GM12878 (cell line): ENCODE data around the gene CHRNA5. TPM values are rescaled to one million over a fixed set of nuclear protein-coding genes. Genes with fewer than 3 reads are reported as not detected.

Experiments
- ATAC-seq: fragments of 200-7000 bp; cut with Tn5 transposase; 3 replicates; pipeline ENCODE4 v1.9.1; 2020; ENCODE audit warnings: mild to moderate bottlenecking, moderate library complexity
- BruUV-seq: library from RNA; stranded (reverse); fragments of 400-500 nt; replicated peaks from 2 replicates; lab custom pipeline; 2021; lab: Mats Ljungman, UMichigan
- CTCF ChIA-PET: fragments of 300-600 bp; sonication (Branson Sonifier 250); formaldehyde crosslinking; extraction: SDS; loops from one replicate; lab custom pipeline; 2021; ENCODE audit warnings: inconsistent platforms; lab: Yijun Ruan, JAX
- POLR2A ChIA-PET: fragments of 350-600 bp; formaldehyde crosslinking; extraction: SDS; loops from one replicate; lab custom pipeline; 2021; ENCODE audit warnings: inconsistent platforms; lab: Charles Lee
- RAD21 ChIA-PET: fragments of 300-600 bp; sonication (Branson Sonifier 250); formaldehyde crosslinking; loops from one replicate; lab custom pipeline; 2023; ENCODE audit warnings: antibody characterized with exemption; ENCODE audit not compliant: unreplicated experiment; lab: Charles Lee
- SMC1A ChIA-PET: fragments of 300-600 bp; sonication (Branson Sonifier 250); formaldehyde crosslinking; loops from one replicate; lab custom pipeline; 2023; ENCODE audit not compliant: unreplicated experiment, uncharacterized antibody; lab: Charles Lee
- DNase-seq: peaks from one replicate; pipeline ENCODE4 v3.0.0-alpha.2; 2011; ENCODE audit warnings: low read depth, low spot score
- FAIRE-seq: peaks from 3 replicates; lab custom pipeline; 2011; peaks lifted over from hg19 to GRCh38; lab: Jason Lieb, UNC
- H2AFZ ChIP-seq: 2 replicates; pipeline ENCODE4 v1.6.0; 2011; ENCODE audit warnings: low read depth, low read length, control low read depth; ENCODE audit not compliant: control insufficient read depth
- H3K27ac ChIP-seq: 2 replicates; pipeline ENCODE4 v1.5.1; 2011; ENCODE audit warnings: control low read depth; ENCODE audit not compliant: control insufficient read depth, insufficient read depth
- H3K27me3 ChIP-seq, 2 experiments: replicated peaks in 1 of 2; 2 replicates each; pipeline versions ENCODE4 v1.6.0 to v1.6.1; 2011; ENCODE audit warnings: low read length in 1 of 2; ENCODE audit not compliant: control insufficient read depth in 2 of 2, insufficient read depth in 2 of 2
- H3K36me3 ChIP-seq, 2 experiments: 2 replicates each; pipeline ENCODE4 v1.5.1; 2011; ENCODE audit warnings: low read length in 1 of 2; ENCODE audit not compliant: control insufficient read depth in 2 of 2, insufficient read depth in 2 of 2
- H3K4me1 ChIP-seq: 2 replicates; pipeline ENCODE4 v1.6.1; 2011; ENCODE audit warnings: mild to moderate bottlenecking, low read length, moderate library complexity, mixed read lengths; ENCODE audit not compliant: control insufficient read depth, insufficient read depth
- H3K4me2 ChIP-seq: 2 replicates; pipeline ENCODE4 v1.6.0; 2011; ENCODE audit warnings: control low read depth; ENCODE audit not compliant: control insufficient read depth, insufficient read depth
- H3K4me3 ChIP-seq: fragments of 200-600 bp; sonication (generic); 2 replicates; pipeline ENCODE4 v1.5.1; 2016
- H3K79me2 ChIP-seq: 2 replicates; pipeline ENCODE4 v1.6.0; 2011; ENCODE audit warnings: low read length; ENCODE audit not compliant: control insufficient read depth, insufficient read depth
- H3K9ac ChIP-seq: 2 replicates; pipeline ENCODE4 v1.8.0; 2011; ENCODE audit warnings: low read length, control low read depth, mixed read lengths; ENCODE audit not compliant: control insufficient read depth, insufficient read depth
- H3K9me3 ChIP-seq: replicated peaks from 3 replicates; pipeline ENCODE4 v1.5.1; 2011; ENCODE audit warnings: mild to moderate bottlenecking, low read length; ENCODE audit not compliant: control insufficient read depth, insufficient read depth
- H4K20me1 ChIP-seq: 2 replicates; pipeline ENCODE4 v1.6.0; 2011; ENCODE audit not compliant: control insufficient read depth, insufficient read depth
- EED ChIP-seq: sonication (generic); IDR thresholded peaks from 2 replicates; pipeline ENCODE4 v1.6.1; 2016; ENCODE audit warnings: antibody characterized with exemption, low read depth
- EP300 ChIP-seq, 2 experiments: fragments of 150-350 bp in 1 of 2; IDR thresholded peaks; 2 replicates each; pipeline ENCODE4 v1.6.1; 2011 to 2012; ENCODE audit warnings: low read depth in 2 of 2, low read length in 2 of 2, borderline replicate concordance in 1 of 2, improper control_type of control experiment in 1 of 2, inconsistent platforms in 1 of 2; ENCODE audit not compliant: control insufficient read depth in 1 of 2
- MTA2 ChIP-seq: fragments of 450-650 bp; IDR thresholded peaks from 2 replicates; pipeline ENCODE4 v1.6.1; 2016; ENCODE audit warnings: low read depth, mild to moderate bottlenecking, moderate library complexity
- MTA3 ChIP-seq: IDR thresholded peaks from 2 replicates; pipeline ENCODE4 v1.6.1; 2012; ENCODE audit warnings: low read length, inconsistent platforms, borderline replicate concordance
- PAX5 ChIP-seq: IDR thresholded peaks from 2 replicates; pipeline ENCODE4 v1.6.1; 2011; ENCODE audit warnings: low read depth, low read length, borderline replicate concordance
- PAX8 ChIP-seq: fragments of 450-650 bp; IDR thresholded peaks from 2 replicates; pipeline ENCODE4 v1.6.1; 2017; ENCODE audit warnings: mild to moderate bottlenecking, moderate library complexity
- POLR2A ChIP-seq: IDR thresholded peaks from 2 replicates; pipeline ENCODE4 v1.6.1; 2011; ENCODE audit warnings: low read depth, mild to moderate bottlenecking, low read length
- POU2F2 ChIP-seq: IDR thresholded peaks from 3 replicates; pipeline ENCODE4 v1.6.1; 2011; ENCODE audit warnings: low read depth, mild to moderate bottlenecking, low read length, borderline replicate concordance
- RAD51 ChIP-seq: fragments of 450-650 bp; IDR thresholded peaks from 2 replicates; pipeline ENCODE4 v1.6.1; 2016; ENCODE audit warnings: moderate library complexity, mild to moderate bottlenecking, inconsistent platforms
- SMAD5 ChIP-seq: IDR thresholded peaks from 2 replicates; pipeline ENCODE4 v1.6.1; 2016; ENCODE audit warnings: antibody characterized with exemption, low read depth
- WGBS: methylation state at CpG from one replicate; pipeline ENCODE4 v1.1.6; 2016; ENCODE audit warnings: low lambda C conversion rate; ENCODE audit not compliant: insufficient replicate concordance, insufficient coverage; ENCODE audit errors: missing lambda C conversion rate; 5-methylcytosine and 5-hydroxymethylcytosine counted together
- in situ Hi-C: fragments of 300-500 bp; cut with MboI; formaldehyde crosslinking; loops from 9 replicates; pipeline ENCODE4 v1.14.3; 2018; ENCODE audit warnings: mixed read lengths
- intact Hi-C: fragments of 100-400 bp; cut with micrococcal nuclease; formaldehyde crosslinking; loops from one replicate; pipeline ENCODE4 v1.14.2; 2022; ENCODE audit not compliant: unreplicated experiment
- polyA plus RNA-seq, 11 experiments: library from polyadenylated mRNA; depleted of rRNA in 4 of 11; unstranded in 6 of 11; stranded (reverse) in 5 of 11; fragments of >200 nt; fragmentation: Nextera tagmentation in 4 of 11; fragmentation: Illumina TruSeq in 1 of 11; extraction: Ambion mirVana in 4 of 11; extraction: Trizol in 1 of 11; gene quantifications; 1 replicate in 1 of 11; 2 replicates in 10 of 11; pipeline versions ENCODE4 v1.2.1 to v1.2.3, GENCODE V29; 2011 to 2016; ENCODE audit warnings: inconsistent platforms in 2 of 11, missing spikeins in 2 of 11, low read depth in 1 of 11
- total RNA-seq, 4 experiments: library from RNA; depleted of rRNA in 3 of 4; stranded (reverse); fragments of >200 nt in 3 of 4; fragmentation: Illumina TruSeq in 1 of 4; extraction: Trizol in 1 of 4; gene quantifications; 2 replicates each; pipeline versions ENCODE4 v1.2.1 to v1.2.3, GENCODE V29; 2013 to 2021

The CHRNA5 gene
- total and polyA plus RNA-seq, 10 of the 15 experiments (the other 5 are each of a cell fraction or from before 2014, with no cell fraction given) = 0.74 to 21.4 (median 12.7) TPM

DNA sequence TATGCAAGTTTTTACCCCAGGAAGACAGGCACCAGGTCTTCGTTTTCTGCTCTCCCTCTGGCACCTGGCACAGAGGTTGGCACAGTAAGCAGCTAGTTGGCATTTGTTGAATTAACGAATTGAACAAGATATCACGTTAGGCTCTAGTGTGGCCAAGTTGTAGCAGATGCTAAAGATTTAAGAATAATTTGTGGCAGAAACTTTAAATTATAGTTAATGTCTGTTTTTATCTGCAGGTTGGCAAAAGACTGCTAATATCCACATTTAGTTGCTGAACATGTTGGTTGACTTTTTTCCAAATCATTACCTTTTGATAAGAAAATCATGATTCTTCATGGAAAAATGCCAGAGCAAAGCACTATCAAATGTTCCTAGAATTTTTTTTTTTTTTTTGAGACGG is 8.1 kb downstream of the CHRNA5 start:
- no peak overlapping the region for H3K9ac ChIP-seq
- intact Hi-C loops = no loop called here
- no peak overlapping the region for H3K4me2 ChIP-seq
- no peak overlapping the region for H3K27ac ChIP-seq
- no peaks in the 10 kb centered on the region for H3K27me3 ChIP-seq
- FAIRE-seq = no peak
- H3K4me1 ChIP-seq = no peaks in the 10 kb centered on the region
- no peaks in the 10 kb centered on the region for H4K20me1 ChIP-seq
- H3K79me2 ChIP-seq = peaks cover 3% of the 10 kb centered on the region
- H3K9me3 ChIP-seq = no peaks in the 10 kb centered on the region
- H2AFZ ChIP-seq = no peak overlapping the region
- RAD21 ChIA-PET = no interaction called here
- no peaks in the 10 kb centered on the region for H3K36me3 ChIP-seq
- TF ChIP-seq PAX5 (no peak), POLR2A (no peak), MTA2 (no peak), EP300 (IDR thresholded peaks at IDR 0.05; ENCODE audit: borderline replicate concordance in 1 of 2, control insufficient read depth in 1 of 2, low read depth in 2 of 2, low read length in 2 of 2) (no peak), MTA3 (no peak), SMAD5 (no peak), POU2F2 (no peak), PAX8 (no peak), EED (no peak), RAD51 (no peak)
- POLR2A ChIA-PET = no interaction called here
- no peak for ATAC-seq
- in situ Hi-C loops = no loop called here
- H3K4me3 ChIP-seq = no peak overlapping the region
- CTCF ChIA-PET = interaction anchor here (0.6 kb wide), 1 partner anchor 31 kb away, joined by 3 read pairs; no protein-coding TSS in a partner anchor
- no peak for DNase-seq
- SMC1A ChIA-PET = no interaction called here
- 71% methylated on average over 4 of the region's 4 CpGs for WGBS
- no TSS peak for BruUV-seq
